OCI-LY3 (cell line): Measurements from ENCODE around the gene KCNMA1.

Source experiments
- CTCF ChIP-seq: fragments of 200-600, 300-600 bp; sonication (generic); IDR thresholded peaks from 2 replicates; pipeline ENCODE4 v1.5.1; 2014; ENCODE audit warnings: antibody characterized with exemption, low read length, low read depth
- EZH2phosphoT487 ChIP-seq: fragments of 200-600 bp; shearing (Covaris generic); IDR thresholded peaks from 2 replicates; pipeline ENCODE4 v1.6.1; 2018; ENCODE audit warnings: antibody characterized with exemption, mixed run types, low read depth

- no peak for TF ChIP-seq CTCF
- TF ChIP-seq EZH2phosphoT487 = no peak
These were observed 617.1 kb downstream of the KCNMA1 start for GRCh38 chr10:77020426-77021040.
